Heart left ventricle (tissue), 16 donors: Measurements from ENCODE around the gene LRG1. TPM values are rescaled to one million over a fixed set of nuclear protein-coding genes. Genes with fewer than 3 reads are reported as not detected.

Source experiments
- ATAC-seq, 4 donors: fragments of 200-7000 bp; cut with Tn5 transposase; one replicate each; pipeline ENCODE4 v1.9.1; 2020 to 2022; ENCODE audit warnings: moderate library complexity in 4 of 4, mild to moderate bottlenecking in 3 of 4, moderate number of reproducible peaks in 1 of 4
- DNase-seq, 5 donors: peaks; one replicate each; pipeline ENCODE4 v3.0.0-alpha.2; 2020
- H3K27ac ChIP-seq, 12 donors: fragments of 200-600 bp; sonication (generic) in 4 of 12; one replicate each; pipeline versions ENCODE4 v1.5.0 to v1.8.0; 2016 to 2022; ENCODE audit warnings: mild to moderate bottlenecking in 2 of 12
- H3K27me3 ChIP-seq, 9 donors: fragments of 200-600 bp; sonication (generic) in 2 of 9; one replicate each; pipeline versions ENCODE4 v1.5.1 to v1.8.0; 2016 to 2022; ENCODE audit warnings: mild to moderate bottlenecking in 3 of 9
- H3K36me3 ChIP-seq, 9 donors: fragments of 200-600 bp; sonication (generic) in 2 of 9; one replicate each; pipeline versions ENCODE4 v1.5.0 to v1.8.0; 2018 to 2022; ENCODE audit warnings: mild to moderate bottlenecking in 2 of 9
- H3K4me1 ChIP-seq, 12 donors: fragments of 200-600 bp; sonication (generic) in 4 of 12; one replicate each; pipeline versions ENCODE4 v1.5.0 to v1.8.0; 2016 to 2022; ENCODE audit warnings: mild to moderate bottlenecking in 3 of 12
- H3K4me3 ChIP-seq, 12 donors: fragments of 200-600 bp; sonication (generic) in 4 of 12; one replicate each; pipeline versions ENCODE4 v1.5.0 to v1.8.0; 2017 to 2022; ENCODE audit warnings: mild to moderate bottlenecking in 9 of 12, moderate library complexity in 4 of 12
- H3K9me3 ChIP-seq, 12 donors: fragments of 200-600 bp; sonication (generic) in 4 of 12; one replicate each; pipeline versions ENCODE4 v1.5.0 to v1.8.0; 2016 to 2022; ENCODE audit warnings: mild to moderate bottlenecking in 1 of 12
- POLR2A ChIP-seq, 2 donors: fragments of 450-650 bp; IDR thresholded peaks; one replicate each; pipeline ENCODE4 v1.6.1; 2017; ENCODE audit warnings: antibody characterized with exemption in 2 of 2, mild to moderate bottlenecking in 2 of 2, moderate library complexity in 2 of 2
- WGBS, 4 donors: extraction: QIAGEN DNeasy Blood & Tissue Kit in 2 of 4; methylation state at CpG; one replicate each; pipeline versions ENCODE4 v1.1.5 to v1.1.7; 2013 to 2018; 5-methylcytosine and 5-hydroxymethylcytosine counted together
- intact Hi-C, 10 donors: fragments of 100-400 bp; cut with DNase I; formaldehyde crosslinking; loops; one replicate each; pipeline versions ENCODE4 v1.11.1 to v1.14.2; 2022
- polyA plus RNA-seq, 2 donors: library from polyadenylated mRNA; stranded (reverse); fragments of 200-250 nt; gene quantifications; one replicate each; pipeline ENCODE4 v1.2.3, GENCODE V29; 2013
- total RNA-seq, 9 donors: library from RNA; depleted of rRNA in 2 of 9; stranded (reverse); fragments of >200 nt in 2 of 9; fragmentation: NEBNext Ultra II Directional in 3 of 9; extraction: Animal tissue kit (Norgen Biotek cat#: 25700) in 3 of 9; gene quantifications; one replicate each; pipeline versions ENCODE4 v1.1.0 to v1.2.4, GENCODE V29; 2016 to 2023
- TF ChIP-seq, protein P1 (sequence below), 12 donors: fragments of 200-600 bp; sonication (generic) in 4 of 12; IDR thresholded peaks; one replicate each; pipeline versions ENCODE4 v1.5.0 to v1.8.0; 2018 to 2022; ENCODE audit warnings: antibody characterized with exemption in 12 of 12, mild to moderate bottlenecking in 5 of 12
- donor health status: ischemic (EF 13 %, LVEDD 7.1; RV severe dilation, severe dysfunction).
- donor health status: healthy with polysubstance abuse.
- donor health status: DM: no; HTN: yes; CAD: no.
- donor health status: DM: no; HTN: no; CAD: no.
- donor health status: ischemic (EF 25% LVEDD 6.9; RV normal size, moderate dysfunction).
- donor health status: ischemic (EF 25% LVEDD 5.7; RV mildly dilated, moderate dysfunction).
- donor health status: healthy.
- donor health status: DM: yes; HTN: yes; CAD: no.
- donor health status: ischemic (EF 35%, LVEDD 5.7; RV mildly dilated, moderate dysfunction).
- donor health status: nonischemic (EF 11% LVEDD 7.7; RV severe dilation, severe dysfunction).
- donor health status: DM: yes; HTN: yes; CAD: no.
- donor health status: PGD.
- donor health status: ischemic (EF 29% LVEDD 5.4; RV normal size, mild dysfunction).
- donor health status: nonischemic (EF 23%, LVEDD 6.1; RV moderate dilation, normal function).

LRG1 gene
- total and polyA plus RNA-seq, 11 donors: 0.15 to 1.7 (median 0.35) TPM

DNA sequence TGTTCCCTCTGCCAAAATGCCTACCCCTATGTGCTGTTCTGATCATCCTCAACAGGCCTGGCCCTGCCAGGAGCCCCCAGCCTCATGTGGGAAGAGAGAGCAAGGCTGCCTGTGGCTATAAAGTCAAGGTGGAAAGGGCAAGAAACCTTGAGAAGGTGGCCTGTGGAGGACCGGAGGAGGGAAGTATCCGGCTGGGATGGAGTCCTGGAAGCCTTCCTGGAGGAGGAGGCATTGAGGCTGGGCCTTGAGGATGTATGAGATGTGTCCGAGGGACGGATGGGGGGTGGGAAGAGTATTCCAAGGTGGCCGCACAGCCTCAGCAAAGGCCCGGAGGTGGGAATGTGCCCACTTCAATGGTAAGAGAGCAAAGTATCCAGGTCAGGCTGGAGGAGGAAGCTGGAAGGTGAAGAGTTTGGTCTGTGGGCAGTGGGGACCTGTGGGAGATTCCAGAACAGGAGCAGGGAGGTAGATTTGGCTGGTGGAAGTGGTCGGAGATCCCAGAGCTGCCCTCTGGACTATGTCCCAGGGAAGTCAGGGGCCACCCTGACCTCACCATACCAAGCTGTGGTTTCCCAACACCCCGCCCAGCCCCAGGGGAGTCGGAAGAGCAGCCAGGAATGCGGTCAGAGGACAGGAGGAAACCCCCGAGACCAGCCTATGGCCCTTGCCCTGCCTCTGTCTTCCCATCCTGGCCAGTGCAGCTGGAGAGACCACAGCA is 18.5 kb downstream of the LRG1 start:
- intact Hi-C loops: loop anchor here in 5 of 10 donors (10.0 kb wide), 2 partner anchors 247 to 257 kb away; partner anchors contain the start of gene SHD (in 2 of the 5)
- peaks cover 0 to 7% (median 0%) of the 10 kb centered on the region in 9 donors for H3K36me3 ChIP-seq
- peak overlapping the region in 3 of 12 donors; percentile 89 to 97 (median 95) for H3K27ac ChIP-seq
- ATAC-seq: no peak
- no peak overlapping the region for H3K4me3 ChIP-seq
- H3K9me3 ChIP-seq: no peaks in the 10 kb centered on the region
- TF ChIP-seq, protein P1, sequence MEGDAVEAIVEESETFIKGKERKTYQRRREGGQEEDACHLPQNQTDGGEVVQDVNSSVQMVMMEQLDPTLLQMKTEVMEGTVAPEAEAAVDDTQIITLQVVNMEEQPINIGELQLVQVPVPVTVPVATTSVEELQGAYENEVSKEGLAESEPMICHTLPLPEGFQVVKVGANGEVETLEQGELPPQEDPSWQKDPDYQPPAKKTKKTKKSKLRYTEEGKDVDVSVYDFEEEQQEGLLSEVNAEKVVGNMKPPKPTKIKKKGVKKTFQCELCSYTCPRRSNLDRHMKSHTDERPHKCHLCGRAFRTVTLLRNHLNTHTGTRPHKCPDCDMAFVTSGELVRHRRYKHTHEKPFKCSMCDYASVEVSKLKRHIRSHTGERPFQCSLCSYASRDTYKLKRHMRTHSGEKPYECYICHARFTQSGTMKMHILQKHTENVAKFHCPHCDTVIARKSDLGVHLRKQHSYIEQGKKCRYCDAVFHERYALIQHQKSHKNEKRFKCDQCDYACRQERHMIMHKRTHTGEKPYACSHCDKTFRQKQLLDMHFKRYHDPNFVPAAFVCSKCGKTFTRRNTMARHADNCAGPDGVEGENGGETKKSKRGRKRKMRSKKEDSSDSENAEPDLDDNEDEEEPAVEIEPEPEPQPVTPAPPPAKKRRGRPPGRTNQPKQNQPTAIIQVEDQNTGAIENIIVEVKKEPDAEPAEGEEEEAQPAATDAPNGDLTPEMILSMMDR (IDR thresholded peaks at IDR 0.05): no peak
- TF ChIP-seq POLR2A (IDR thresholded peaks at IDR 0.05): no peak
- no peaks in the 10 kb centered on the region for H3K27me3 ChIP-seq
- DNase-seq: no peak
- peaks cover 0 to 29% (median 12%) of the 10 kb centered on the region in 12 donors for H3K4me1 ChIP-seq
- WGBS, 4 donors: 74 to 80% (median 79%) methylated on average over 11 of the region's 11 CpGs

DNA sequence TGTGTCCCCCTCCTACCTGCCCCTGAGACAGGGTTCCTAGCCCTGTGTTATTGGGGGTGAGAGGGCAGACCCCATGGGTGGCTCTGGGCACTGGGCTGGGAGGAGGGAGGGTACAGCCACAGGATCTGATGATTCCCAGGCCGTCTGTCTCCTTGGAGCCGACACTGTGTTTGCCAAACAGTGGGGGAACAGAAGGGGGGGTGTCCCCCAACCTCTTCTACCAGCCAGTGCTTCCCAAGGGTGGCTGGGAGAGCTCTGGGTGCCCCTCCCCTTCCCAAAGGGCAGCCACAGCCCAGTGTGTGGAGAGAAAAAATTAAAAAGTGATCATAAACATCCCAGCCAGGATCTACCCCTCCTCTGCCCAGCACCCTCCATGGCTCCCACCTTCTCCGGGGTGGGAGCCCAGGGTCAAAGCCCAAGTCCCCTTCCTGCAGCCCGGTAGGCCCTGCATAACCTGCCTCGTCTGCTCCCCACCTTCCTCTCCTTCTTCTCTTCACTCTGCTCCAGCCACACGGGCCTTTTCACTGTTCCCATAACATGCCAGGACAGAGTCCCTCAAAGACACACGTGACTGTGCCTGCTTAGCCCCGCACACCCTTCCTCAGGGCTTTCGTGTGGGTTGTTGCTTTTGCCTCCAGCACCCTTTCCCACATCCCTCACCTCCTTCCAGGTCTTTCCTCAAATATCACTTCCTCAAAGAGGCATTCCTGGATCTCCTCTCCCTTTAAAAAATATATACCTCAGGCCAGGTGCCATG is 20.1 kb downstream of the LRG1 start:
- peaks cover 0 to 14% (median 0%) of the 10 kb centered on the region in 9 donors for H3K36me3 ChIP-seq
- H3K27me3 ChIP-seq: no peaks in the 10 kb centered on the region
- H3K4me3 ChIP-seq: no peak overlapping the region
- peak in 4 of 5 donors; percentile 44 to 83 (median 78) for DNase-seq
- TF ChIP-seq, protein P1 (IDR thresholded peaks at IDR 0.05): no peak
- TF ChIP-seq POLR2A (IDR thresholded peaks at IDR 0.05): no peak
- WGBS, 4 donors: 41 to 45% (median 45%) methylated on average over 8 to 9 of the region's 9 CpGs
- peaks cover 0 to 32% (median 15%) of the 10 kb centered on the region in 12 donors for H3K4me1 ChIP-seq
- intact Hi-C loops: loop anchor here in 5 of 10 donors (10.0 kb wide), 2 partner anchors 245 to 255 kb away; partner anchors contain the start of gene SHD (in 2 of the 5)
- H3K27ac ChIP-seq: peak overlapping the region; percentile 75 to 99 (median 91)
- ATAC-seq: peak; percentile 16 to 75 (median 70)
- H3K9me3 ChIP-seq: no peaks in the 10 kb centered on the region

DNA sequence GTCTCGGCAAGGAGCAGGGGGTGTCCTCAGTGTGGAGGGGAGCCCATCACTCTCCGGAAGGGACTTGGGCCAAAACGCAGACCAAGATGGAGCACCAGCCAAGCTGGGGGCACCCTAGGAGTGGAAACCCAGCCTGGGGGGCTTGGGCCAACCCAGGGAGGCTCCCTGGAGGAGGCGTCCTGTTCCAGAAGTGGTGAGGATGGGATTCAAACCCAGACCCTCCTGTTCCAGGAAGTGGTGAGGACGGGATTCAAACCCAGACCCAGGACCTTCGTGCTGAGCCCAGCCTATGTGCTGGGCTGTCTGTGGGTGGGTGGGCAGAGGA is 20.7 kb downstream of the LRG1 start:
- no peak for TF ChIP-seq POLR2A (IDR thresholded peaks at IDR 0.05)
- TF ChIP-seq, protein P1 (IDR thresholded peaks at IDR 0.05): no peak
- intact Hi-C loops: no loop called here
- 85 to 90% (median 89%) methylated on average over 5 to 6 of the region's 6 CpGs for WGBS, 4 donors
- H3K4me3 ChIP-seq: peak overlapping the region in 1 of 12 donors; percentile 55
- no peak for ATAC-seq
- no peaks in the 10 kb centered on the region for H3K27me3 ChIP-seq
- H3K4me1 ChIP-seq: peaks cover 0 to 34% (median 15%) of the 10 kb centered on the region in 12 donors
- no peaks in the 10 kb centered on the region for H3K9me3 ChIP-seq
- no peak for DNase-seq
- peak overlapping the region; percentile 75 to 99 (median 91) for H3K27ac ChIP-seq
- H3K36me3 ChIP-seq: peaks cover 0 to 16% (median 1%) of the 10 kb centered on the region in 9 donors
